Endothelial cell of umbilical vein (primary cell): ENCODE measurements around the gene FANCG. TPM values are rescaled to one million over a fixed set of nuclear protein-coding genes. Genes with fewer than 3 reads are reported as not detected.

Experiments
- BruUV-seq: library from RNA; stranded (reverse); fragments of 400-500 nt; replicated peaks from 2 replicates; lab custom pipeline; 2021; lab: Mats Ljungman, UMichigan
- CTCF ChIA-PET: fragments of 300-600, 350-600 bp; sonication (Branson Sonifier 250); formaldehyde crosslinking; loops from one replicate; lab custom pipeline; 2021; ENCODE audit warnings: antibody characterized with exemption, inconsistent platforms; lab: Charles Lee
- POLR2A ChIA-PET: fragments of 300-600, 350-600 bp; sonication (Branson Sonifier 250); formaldehyde crosslinking; loops from one replicate; lab custom pipeline; 2021; ENCODE audit warnings: antibody characterized with exemption, inconsistent platforms; lab: Charles Lee
- DNase-seq: peaks from one replicate; pipeline ENCODE4 v3.0.0-alpha.2; 2011; ENCODE audit warnings: low read depth, low spot score
- FAIRE-seq: peaks from 2 replicates; lab custom pipeline; 2011; peaks lifted over from hg19 to GRCh38; lab: Jason Lieb, UNC
- H2AFZ ChIP-seq: 2 replicates; pipeline ENCODE4 v1.6.0; 2012; ENCODE audit warnings: low read depth, low read length, control low read depth, inconsistent platforms
- H3K27ac ChIP-seq: 2 replicates; pipeline ENCODE4 v1.5.1; 2011; ENCODE audit warnings: low read depth, mild to moderate bottlenecking, control low read depth, low read length, moderate library complexity; ENCODE audit not compliant: insufficient read depth
- H3K27me3 ChIP-seq, 2 experiments: 2 replicates each; pipeline versions ENCODE4 v1.6.0 to v1.6.1; 2011; ENCODE audit warnings: low read length in 2 of 2, mixed read lengths in 1 of 2; ENCODE audit not compliant: control insufficient read depth in 2 of 2, insufficient read depth in 2 of 2
- H3K36me3 ChIP-seq, 2 experiments: 2 replicates in 1 of 2; 3 replicates in 1 of 2; pipeline ENCODE4 v1.5.1; 2011; ENCODE audit warnings: low read length in 2 of 2, mild to moderate bottlenecking in 1 of 2, moderate library complexity in 1 of 2; ENCODE audit not compliant: control insufficient read depth in 2 of 2, insufficient read depth in 2 of 2; ENCODE audit errors: extremely low read depth in 1 of 2
- H3K4me1 ChIP-seq: 3 replicates; pipeline ENCODE4 v1.5.1; 2011; ENCODE audit warnings: mild to moderate bottlenecking, low read length; ENCODE audit not compliant: control insufficient read depth, insufficient read depth; ENCODE audit errors: extremely low read depth
- H3K4me2 ChIP-seq: 2 replicates; pipeline ENCODE4 v1.6.1; 2011; ENCODE audit warnings: low read length, control low read depth, mixed read lengths; ENCODE audit not compliant: insufficient read depth
- H3K4me3 ChIP-seq, 3 experiments: fragments of 200-600 bp in 1 of 3; sonication (generic), shearing (Covaris generic) in 1 of 3; replicated peaks in 1 of 3; 2 replicates each; pipeline ENCODE4 v1.5.1; 2011 to 2016; ENCODE audit warnings: control low read depth in 3 of 3, low read length in 3 of 3, mild to moderate bottlenecking in 2 of 3, inconsistent platforms in 1 of 3, low read depth in 1 of 3, moderate library complexity in 1 of 3; ENCODE audit not compliant: insufficient read depth in 1 of 3
- H3K79me2 ChIP-seq: 2 replicates; pipeline ENCODE4 v1.6.0; 2012; ENCODE audit warnings: low read length, inconsistent platforms; ENCODE audit not compliant: control insufficient read depth, insufficient read depth
- H3K9ac ChIP-seq: replicated peaks from 2 replicates; pipeline ENCODE3; 2011; ENCODE audit warnings: low read length, control low read depth; ENCODE audit not compliant: insufficient read depth; ENCODE audit errors: extremely low read depth
- H3K9me1 ChIP-seq: replicated peaks from 3 replicates; pipeline ENCODE4 v1.6.0; 2011; ENCODE audit warnings: mild to moderate bottlenecking, low read length; ENCODE audit not compliant: control insufficient read depth, insufficient read depth; ENCODE audit errors: extremely low read depth
- H3K9me3 ChIP-seq: replicated peaks from 2 replicates; pipeline ENCODE4 v1.5.1; 2012; ENCODE audit warnings: low read length, inconsistent platforms; ENCODE audit not compliant: control insufficient read depth, insufficient read depth
- H4K20me1 ChIP-seq: replicated peaks from 2 replicates; pipeline ENCODE3; 2011; ENCODE audit warnings: mild to moderate bottlenecking, low read length; ENCODE audit not compliant: control insufficient read depth, insufficient read depth; ENCODE audit errors: extremely low read depth
- EZH2 ChIP-seq: IDR thresholded peaks from 2 replicates; pipeline ENCODE4 v1.6.1; 2012; ENCODE audit warnings: borderline replicate concordance, low read depth, mild to moderate bottlenecking, moderate library complexity, low read length, inconsistent platforms; ENCODE audit not compliant: severe bottlenecking
- FOS ChIP-seq: IDR thresholded peaks from 2 replicates; pipeline ENCODE4 v1.6.1; 2011; ENCODE audit warnings: mild to moderate bottlenecking, low read length, moderate library complexity, borderline replicate concordance; ENCODE audit not compliant: insufficient read depth
- GATA2 ChIP-seq: IDR thresholded peaks from 2 replicates; pipeline ENCODE4 v1.7.0; 2011; ENCODE audit warnings: low read depth, mild to moderate bottlenecking, moderate library complexity, mixed read lengths, low read length; ENCODE audit not compliant: insufficient read length, insufficient read depth
- JUN ChIP-seq: IDR thresholded peaks from 2 replicates; pipeline ENCODE4 v1.6.1; 2011; ENCODE audit warnings: borderline replicate concordance, low read depth; ENCODE audit not compliant: insufficient read length, insufficient read depth
- MAX ChIP-seq: IDR thresholded peaks from 2 replicates; pipeline ENCODE4 v1.6.1; 2011; ENCODE audit not compliant: insufficient read depth, insufficient read length
- MYC ChIP-seq: IDR thresholded peaks from one replicate; pipeline ENCODE4 v1.6.1; 2011; ENCODE audit warnings: mild to moderate bottlenecking, low read depth, low read length
- POLR2A ChIP-seq: IDR thresholded peaks from 2 replicates; pipeline ENCODE4 v1.6.1; 2012; ENCODE audit warnings: low read depth, mild to moderate bottlenecking, control low read depth, low read length
- POLR2AphosphoS5 ChIP-seq: IDR thresholded peaks from 2 replicates; pipeline ENCODE4 v1.6.1; 2012; ENCODE audit warnings: low read depth, mild to moderate bottlenecking, control low read depth, low read length, moderate library complexity; ENCODE audit not compliant: insufficient read depth
- dilution Hi-C: fragments of 300-500 bp; cut with MboI; formaldehyde crosslinking; loops from one replicate; pipeline ENCODE4 v1.15.0; 2019; ENCODE audit warnings: low sequenced_read_pairs; ENCODE audit not compliant: extremely low pct_ligation_motif_present
- intact Hi-C: fragments of 100-400 bp; cut with micrococcal nuclease; formaldehyde crosslinking; loops from one replicate; pipeline ENCODE4 v1.10.0; 2022
- polyA plus RNA-seq, 4 experiments: library from polyadenylated mRNA; depleted of rRNA in 3 of 4; stranded (reverse) in 3 of 4; unstranded in 1 of 4; fragments of >200 nt; gene quantifications; 2 replicates each; pipeline versions ENCODE4 v1.2.1 to v1.2.3, GENCODE V29; 2011 to 2012; ENCODE audit warnings: missing spikeins in 1 of 4
- total RNA-seq: library from RNA; stranded (reverse); gene quantifications from 2 replicates; pipeline ENCODE4 v1.2.3, GENCODE V29; 2021
- TF ChIP-seq, protein P1 (sequence below), 2 donors: IDR thresholded peaks; 1 replicate in 1 of 2; 2 replicates in 1 of 2; pipeline ENCODE4 v1.5.1; 2011; ENCODE audit warnings: low read length in 2 of 2, mild to moderate bottlenecking in 2 of 2, moderate library complexity in 2 of 2, control low read depth in 1 of 2, inconsistent platforms in 1 of 2, low read depth in 1 of 2; ENCODE audit not compliant: insufficient read depth in 1 of 2; ENCODE audit errors: extremely low read depth in 1 of 2

FANCG gene
- total and polyA plus RNA-seq, 2 donors (not counting 3 experiments of a cell fraction or from before 2014, with no cell fraction given), result 31.6 to 58.0 TPM

DNA sequence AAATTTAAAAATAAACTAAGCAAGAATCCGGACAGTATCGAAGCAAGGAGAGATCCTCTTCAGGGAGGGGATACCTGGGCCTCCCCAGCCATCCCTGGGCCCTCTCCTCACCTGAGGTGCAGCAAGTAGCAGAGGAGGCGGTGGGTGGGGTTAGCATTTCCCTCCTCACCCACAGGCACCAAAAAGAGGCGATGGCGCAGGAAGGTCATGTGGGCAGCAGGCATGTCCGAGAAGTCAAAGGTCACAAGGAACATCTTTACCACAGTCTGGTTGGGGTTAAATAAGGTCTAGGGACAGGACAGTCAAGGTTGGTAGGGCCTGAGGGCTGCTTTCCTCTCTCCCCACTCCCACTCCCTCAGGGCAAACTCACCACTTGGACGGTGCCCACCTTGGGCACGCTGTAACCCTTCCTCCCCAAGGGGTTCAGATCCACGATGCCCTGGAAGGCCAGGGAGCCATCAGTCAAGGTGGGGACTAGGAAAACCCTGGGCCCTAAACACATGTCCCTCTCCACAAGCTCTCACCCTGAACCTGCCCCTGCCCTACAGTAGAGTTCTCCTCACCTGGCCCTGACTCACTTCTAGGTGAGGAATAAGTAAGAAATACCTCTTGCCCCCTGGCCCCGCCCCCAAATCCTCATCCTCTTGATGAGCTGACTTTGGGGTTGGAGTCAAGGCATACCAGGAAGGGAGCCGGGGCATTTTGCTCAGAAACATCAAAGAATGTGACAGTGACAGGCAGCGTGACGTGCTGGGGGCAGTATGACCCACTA is 26.0 kb upstream of the FANCG start:
- H3K79me2 ChIP-seq, result peaks cover 31% of the 10 kb centered on the region
- DNase-seq (no peak), FAIRE-seq (no peak)
- no TSS peak for BruUV-seq
- peaks cover 6 to 46% of the 10 kb centered on the region in 2 experiments for H3K36me3 ChIP-seq
- H3K27ac ChIP-seq, result no peak overlapping the region
- no peak overlapping the region for H3K4me3 ChIP-seq
- H3K9me3 ChIP-seq, result no peaks in the 10 kb centered on the region
- peaks cover 28% of the 10 kb centered on the region for H3K4me1 ChIP-seq
- H3K9me1 ChIP-seq, result no peaks in the 10 kb centered on the region
- dilution Hi-C loops, result no loop called here
- CTCF ChIA-PET, result no interaction called here
- no peaks in the 10 kb centered on the region for H3K27me3 ChIP-seq
- H3K9ac ChIP-seq, result no peak overlapping the region
- no peak overlapping the region for H3K4me2 ChIP-seq
- intact Hi-C loops, result no loop called here
- no peak overlapping the region for H2AFZ ChIP-seq
- no peaks in the 10 kb centered on the region for H4K20me1 ChIP-seq
- TF ChIP-seq POLR2AphosphoS5 (no peak), FOS (no peak), POLR2A (no peak), MAX (no peak), MYC (no peak), GATA2 (no peak), JUN (no peak), EZH2 (no peak)
- TF ChIP-seq, protein P1, sequence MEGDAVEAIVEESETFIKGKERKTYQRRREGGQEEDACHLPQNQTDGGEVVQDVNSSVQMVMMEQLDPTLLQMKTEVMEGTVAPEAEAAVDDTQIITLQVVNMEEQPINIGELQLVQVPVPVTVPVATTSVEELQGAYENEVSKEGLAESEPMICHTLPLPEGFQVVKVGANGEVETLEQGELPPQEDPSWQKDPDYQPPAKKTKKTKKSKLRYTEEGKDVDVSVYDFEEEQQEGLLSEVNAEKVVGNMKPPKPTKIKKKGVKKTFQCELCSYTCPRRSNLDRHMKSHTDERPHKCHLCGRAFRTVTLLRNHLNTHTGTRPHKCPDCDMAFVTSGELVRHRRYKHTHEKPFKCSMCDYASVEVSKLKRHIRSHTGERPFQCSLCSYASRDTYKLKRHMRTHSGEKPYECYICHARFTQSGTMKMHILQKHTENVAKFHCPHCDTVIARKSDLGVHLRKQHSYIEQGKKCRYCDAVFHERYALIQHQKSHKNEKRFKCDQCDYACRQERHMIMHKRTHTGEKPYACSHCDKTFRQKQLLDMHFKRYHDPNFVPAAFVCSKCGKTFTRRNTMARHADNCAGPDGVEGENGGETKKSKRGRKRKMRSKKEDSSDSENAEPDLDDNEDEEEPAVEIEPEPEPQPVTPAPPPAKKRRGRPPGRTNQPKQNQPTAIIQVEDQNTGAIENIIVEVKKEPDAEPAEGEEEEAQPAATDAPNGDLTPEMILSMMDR (IDR thresholded peaks at IDR 0.05; ENCODE audit: extremely low read depth in 1 of 2, insufficient read depth in 1 of 2, low read depth in 1 of 2, low read length in 2 of 2), result no peak
- POLR2A ChIA-PET, result no interaction called here
